NCI-H2107 (cell line): Measurements from ENCODE around the gene DDC.
A peak's percentile ranks its signal among the peaks of the same experiment; 100 is the strongest.
"Not testable (repeated sequence)": the region's sequence is repeated elsewhere in the genome, so short reads cannot be mapped to it uniquely, and the experiment has no call there.

ENCODE experiments used
- DNase-seq: peaks from one replicate; lab custom pipeline; 2025; lab: John Stamatoyannopoulos, UW

The DDC gene

DNA sequence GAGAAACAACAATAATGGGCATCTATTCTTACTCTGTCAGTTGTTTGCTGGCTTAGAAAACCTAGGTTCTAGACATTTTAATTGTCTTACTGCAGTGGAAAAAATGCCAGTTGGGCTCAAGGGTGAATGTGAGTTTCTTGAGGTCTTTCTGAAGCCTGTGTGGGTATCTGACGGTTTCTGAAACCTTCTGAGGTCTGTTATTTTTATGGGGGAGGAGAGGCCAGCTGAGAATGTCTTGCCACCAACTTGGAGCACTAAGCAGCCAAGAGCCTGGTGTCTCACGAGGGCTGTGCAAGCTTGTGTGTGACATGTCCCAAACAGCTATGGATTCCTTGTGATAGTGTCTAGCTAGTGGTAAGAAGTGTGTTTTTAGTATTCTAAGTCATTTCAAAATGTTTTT is 24.2 kb upstream of the DDC start:
- DNase-seq: no peak

DNA sequence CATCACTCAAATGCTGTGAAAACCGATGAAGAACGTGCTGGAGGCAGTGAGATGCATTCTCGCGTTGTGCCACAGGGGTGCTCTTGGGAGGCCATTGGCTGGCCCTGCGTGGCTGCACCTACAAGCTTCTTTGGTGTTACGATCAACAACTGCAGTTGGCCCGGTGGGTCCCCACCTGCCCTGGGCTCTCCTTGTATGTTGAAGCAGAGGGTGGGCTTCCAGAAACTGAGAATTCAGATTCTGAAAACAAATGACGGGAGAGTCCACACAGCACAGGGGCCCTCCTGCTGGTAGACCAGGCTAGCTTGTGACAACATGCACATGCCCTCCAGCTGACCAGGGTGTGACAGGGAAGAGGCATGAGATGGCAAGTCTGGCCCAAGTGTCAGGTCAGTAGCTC is 23.7 kb upstream of the DDC start:
- no peak for DNase-seq

DNA sequence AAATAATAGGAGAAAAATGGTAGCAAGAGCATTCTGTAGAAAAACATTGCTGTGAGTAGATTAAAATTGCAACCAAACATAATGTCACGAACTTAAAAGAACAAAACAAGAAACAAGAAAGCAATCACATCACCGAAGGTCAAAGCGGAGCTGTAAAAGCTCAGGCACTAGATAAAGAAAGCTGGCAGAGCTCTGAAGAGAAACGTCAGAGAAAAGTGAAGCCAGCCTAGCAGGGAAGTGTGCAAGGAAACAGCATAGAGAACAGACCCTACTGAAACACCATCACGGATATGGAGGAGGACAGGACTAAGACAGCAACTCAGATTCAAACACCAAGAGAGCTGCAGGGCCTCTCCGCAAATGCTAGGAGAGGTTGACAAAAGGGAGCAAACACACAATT is 22.5 kb upstream of the DDC start:
- no peak for DNase-seq

DNA sequence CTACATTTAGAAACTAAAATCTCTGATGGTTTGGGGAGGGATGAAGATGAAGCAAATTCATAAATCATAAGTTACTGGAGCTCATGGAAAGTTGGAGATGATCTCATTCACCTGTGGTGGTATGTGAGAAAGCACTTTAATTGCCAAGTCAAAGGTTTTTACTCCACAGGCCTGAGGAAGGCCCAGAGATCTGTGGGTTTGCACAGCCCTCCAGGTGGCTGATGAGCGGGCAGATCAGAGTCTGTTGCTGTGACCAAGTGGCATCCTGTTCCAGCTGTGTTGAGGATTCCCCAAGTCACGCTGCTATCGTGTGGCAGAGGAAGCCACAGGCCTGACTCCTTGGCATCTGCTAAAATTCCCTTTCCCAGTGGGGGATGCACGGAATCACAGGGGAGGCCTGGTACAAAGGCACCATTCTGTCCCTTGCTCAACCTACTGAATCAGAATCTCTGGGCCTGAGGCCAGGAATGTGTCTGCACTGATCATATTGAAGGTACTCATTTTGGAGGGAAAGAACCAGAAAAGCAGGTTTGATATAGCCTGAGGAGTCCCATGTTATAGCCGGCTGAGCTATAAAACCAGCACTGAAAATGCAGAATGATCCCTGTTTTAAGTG is 19.7 kb upstream of the DDC start:
- DNase-seq: no peak

DNA sequence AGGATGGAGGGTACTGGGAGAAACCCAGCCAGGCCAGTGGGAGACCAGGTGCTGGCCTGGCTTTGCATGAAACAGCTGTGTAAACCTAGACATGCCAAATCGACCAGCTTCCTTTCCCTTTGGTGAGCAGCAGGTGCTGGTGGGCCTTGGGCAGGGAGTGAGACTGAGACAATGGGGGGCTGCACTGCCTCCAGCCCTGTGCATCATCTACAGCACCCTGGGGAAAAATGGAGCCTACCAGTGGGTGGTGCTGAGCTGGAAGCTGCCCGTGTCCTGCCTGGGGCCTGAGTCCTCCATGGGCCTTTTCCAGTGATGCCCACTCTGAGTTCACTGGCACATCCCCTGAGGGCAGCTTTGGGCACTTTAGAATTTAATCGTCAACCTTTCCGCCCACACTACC is 19.2 kb upstream of the DDC start:
- DNase-seq: no peak

- not testable (repeated sequence) for DNase-seq
Measured at GRCh38 chr7:50583295-50583694, 18.1 kb upstream of the DDC start.

DNA sequence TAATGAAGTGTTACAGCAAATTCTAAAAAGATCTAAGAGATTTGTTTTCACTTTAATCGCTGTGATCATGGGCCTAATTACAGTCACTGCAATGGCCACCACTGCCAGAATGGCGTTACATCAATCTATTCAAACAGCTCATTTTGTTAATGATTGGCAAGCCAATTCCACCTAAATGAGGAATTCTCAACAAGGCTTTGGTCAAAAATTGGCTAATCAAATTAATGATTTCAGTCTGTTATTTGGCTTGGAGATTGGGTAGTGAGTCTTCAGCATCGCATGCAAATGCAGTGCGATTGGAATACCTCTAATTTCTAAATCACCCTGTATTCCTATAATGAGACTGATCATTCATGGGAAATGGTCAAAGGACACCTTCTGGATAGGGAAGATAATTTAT is 17.1 kb upstream of the DDC start:
- DNase-seq: not testable (repeated sequence)

- not testable (repeated sequence) for DNase-seq
Measured at GRCh38 chr7:50580666-50581065, 15.5 kb upstream of the DDC start.

DNA sequence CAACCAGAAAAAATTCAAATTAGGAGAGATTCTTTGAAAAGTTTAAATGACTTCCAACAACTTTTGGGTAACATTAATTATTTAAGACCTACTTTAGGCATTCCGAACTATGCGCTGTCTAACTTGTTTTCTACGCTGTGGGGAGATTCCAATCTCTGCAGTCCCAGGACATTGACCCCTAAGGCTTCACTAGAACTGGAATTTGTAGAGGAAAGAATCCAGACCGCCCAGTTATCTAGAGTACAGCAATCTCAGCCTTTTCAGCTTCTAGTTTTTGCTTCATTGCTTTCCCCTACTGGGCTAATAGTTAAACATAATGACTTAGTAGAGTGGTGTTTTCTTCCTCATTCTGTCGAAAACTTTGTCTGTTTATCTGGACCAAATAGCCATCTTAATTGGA is 14.9 kb upstream of the DDC start:
- DNase-seq: no peak

- not testable (repeated sequence) for DNase-seq
Measured at GRCh38 chr7:50578105-50578504, 12.9 kb upstream of the DDC start.

- no peak for DNase-seq
Measured at GRCh38 chr7:50577569-50577968, 12.4 kb upstream of the DDC start.

GRCh38 chr7:50576388-50576787 is 11.2 kb upstream of the DDC start:
- DNase-seq: not testable (repeated sequence)

- no peak for DNase-seq
Measured at GRCh38 chr7:50567715-50568261, 2.6 kb upstream of the DDC start.

DNA sequence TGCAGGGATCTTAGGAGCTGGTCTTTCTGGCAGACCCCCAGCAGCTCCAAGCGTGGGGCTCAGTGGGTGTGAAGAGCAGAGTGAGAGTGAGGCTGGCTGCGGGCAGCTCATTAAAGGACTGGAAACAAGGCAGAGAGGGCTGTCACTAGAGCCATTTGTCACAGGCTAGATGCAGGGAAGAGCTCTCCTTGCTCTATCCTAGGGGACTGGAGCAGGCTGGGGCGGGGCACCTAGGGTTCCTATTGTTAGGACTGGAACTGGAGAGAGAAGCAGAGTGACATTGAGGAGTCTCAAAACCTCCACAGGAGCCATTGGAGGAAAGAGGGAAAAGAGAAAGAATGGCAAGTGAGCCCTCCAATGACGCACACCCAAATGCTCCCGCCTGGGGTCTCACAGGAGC is 772 bp upstream of the DDC start:
- DNase-seq: no peak

DNA sequence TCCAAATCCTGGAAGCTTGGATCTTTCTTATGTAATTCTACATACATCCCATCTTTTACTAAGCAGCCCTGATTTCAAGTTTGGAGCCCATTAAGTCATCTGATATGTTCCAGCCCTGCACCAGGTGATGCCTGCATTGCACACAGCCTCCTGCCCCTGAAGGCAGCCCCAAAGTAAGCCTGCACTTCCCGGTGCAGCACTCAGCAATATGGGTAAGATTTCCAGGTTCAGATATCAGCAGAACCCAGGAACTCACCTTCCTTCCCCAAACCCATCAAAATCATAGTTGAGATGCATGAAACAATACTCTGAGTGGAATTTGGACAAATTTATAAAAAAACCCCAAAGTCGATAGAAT is 333 bp upstream of the DDC start:
- no peak for DNase-seq

DNA sequence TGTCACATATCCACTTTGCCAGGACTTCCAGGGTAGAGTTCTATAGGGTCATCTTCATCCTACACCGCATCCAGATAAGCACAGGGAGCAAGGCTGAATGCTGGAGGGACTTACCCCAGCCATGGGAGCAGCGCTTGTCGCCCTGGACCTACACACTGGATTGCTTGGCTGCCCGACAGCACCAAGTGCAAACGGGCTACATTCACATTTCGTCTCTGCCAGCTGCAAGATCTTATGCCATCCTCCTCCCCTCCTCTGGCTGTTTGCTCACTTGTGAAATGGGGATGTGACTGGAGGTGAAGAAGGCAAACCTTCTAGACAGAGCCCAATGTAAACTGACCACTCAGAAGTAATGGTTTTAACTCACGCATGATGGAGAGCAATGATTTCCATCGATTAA is 1.0 kb downstream of the DDC start:
- DNase-seq: no peak

DNA sequence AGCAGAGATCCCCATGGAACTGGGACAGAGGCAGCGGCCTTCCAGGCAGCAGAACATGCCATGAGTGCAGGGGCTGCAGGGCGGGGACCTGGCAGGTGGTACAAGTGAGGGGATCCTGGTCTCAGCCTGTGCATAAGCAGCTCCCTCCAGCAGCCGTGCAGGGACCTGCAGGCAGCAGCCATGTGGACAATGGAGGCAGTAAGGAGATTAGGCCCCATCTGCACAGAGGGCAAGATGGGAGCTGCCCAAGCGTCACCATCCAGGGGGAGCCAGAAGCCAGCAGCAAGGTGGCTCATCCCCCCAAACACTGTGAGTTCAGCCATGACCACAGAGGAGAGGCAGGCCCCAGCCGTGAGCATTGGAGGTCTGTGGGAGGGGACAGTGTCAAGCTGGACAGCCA is 3.1 kb downstream of the DDC start:
- DNase-seq: no peak

GRCh38 chr7:50560865-50561351 is 4.3 kb downstream of the DDC start:
- peak; percentile 29 for DNase-seq

GRCh38 chr7:50559881-50560280 is 5.3 kb downstream of the DDC start:
- no peak for DNase-seq

GRCh38 chr7:50558294-50559053 is 6.7 kb downstream of the DDC start:
- no peak for DNase-seq

- DNase-seq: no peak
Measured at GRCh38 chr7:50557099-50557498, 8.1 kb downstream of the DDC start.

GRCh38 chr7:50556247-50556991 is 8.8 kb downstream of the DDC start:
- no peak for DNase-seq

DNA sequence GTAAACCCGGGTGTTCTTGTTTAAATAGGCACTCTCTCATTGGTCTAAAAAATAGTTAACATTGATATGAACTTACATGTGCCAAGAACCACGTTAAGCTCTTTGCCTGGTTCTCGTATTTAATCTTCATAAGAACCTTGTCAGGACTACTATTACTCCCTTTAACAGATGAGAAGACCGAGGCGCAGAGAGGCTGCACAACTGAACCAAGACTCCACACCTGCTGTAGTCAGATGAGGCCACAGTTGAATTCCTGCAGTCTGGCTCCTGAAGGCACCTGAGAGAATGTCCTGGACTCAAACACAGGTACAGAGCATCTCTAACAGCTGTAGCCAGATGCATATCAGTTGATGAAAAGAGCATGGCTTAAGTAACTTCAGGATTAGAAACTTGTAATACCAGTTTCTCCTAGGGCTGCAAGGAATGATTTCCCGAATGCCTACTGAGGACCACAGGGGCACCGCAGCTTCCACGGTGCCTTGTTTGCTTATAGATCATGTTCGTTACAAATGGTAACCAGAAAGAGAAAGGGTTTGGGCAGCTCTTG is 9.5 kb downstream of the DDC start:
- no peak for DNase-seq
